GM21381 (cell line): ENCODE data around the gene PPP1R3G.
A peak's percentile ranks its signal among the peaks of the same experiment; 100 is the strongest.

Experiments
- ATAC-seq: cut with Tn5 transposase; IDR thresholded peaks from one replicate; pipeline ENCODE4 v1.9.1; 2021; ENCODE audit warnings: mild to moderate bottlenecking, moderate library complexity; ENCODE audit not compliant: unreplicated experiment

PPP1R3G gene

GRCh38 chr6:5071216-5071615, 13.9 kb upstream of the PPP1R3G start:
- no peak for ATAC-seq

GRCh38 chr6:5072440-5072839, 12.7 kb upstream of the PPP1R3G start:
- no peak for ATAC-seq

- ATAC-seq = no peak
Observed at GRCh38 chr6:5073992-5074391, 11.1 kb upstream of the PPP1R3G start.

GRCh38 chr6:5076931-5077330, 8.2 kb upstream of the PPP1R3G start:
- ATAC-seq = no peak

GRCh38 chr6:5078121-5078669, 6.9 kb upstream of the PPP1R3G start:
- no peak for ATAC-seq

- no peak for ATAC-seq
Observed at GRCh38 chr6:5079692-5080091, 5.4 kb upstream of the PPP1R3G start.

GRCh38 chr6:5080574-5080973, 4.6 kb upstream of the PPP1R3G start:
- ATAC-seq = no peak

GRCh38 chr6:5081182-5081581, 4.0 kb upstream of the PPP1R3G start:
- ATAC-seq = no peak

GRCh38 chr6:5081955-5082354, 3.2 kb upstream of the PPP1R3G start:
- no peak for ATAC-seq

GRCh38 chr6:5082487-5083306, 2.4 kb upstream of the PPP1R3G start:
- ATAC-seq = no peak

GRCh38 chr6:5083307-5083583, 1.9 kb upstream of the PPP1R3G start:
- ATAC-seq = no peak

GRCh38 chr6:5083813-5084359, 1.3 kb upstream of the PPP1R3G start:
- ATAC-seq = no peak

GRCh38 chr6:5084360-5084780, 771 bp upstream of the PPP1R3G start:
- peak; percentile 37 for ATAC-seq

- no peak for ATAC-seq
Observed at GRCh38 chr6:5085648-5086293, 630 bp downstream of the PPP1R3G start.

GRCh38 chr6:5086294-5086890, 1.3 kb downstream of the PPP1R3G start:
- no peak for ATAC-seq

GRCh38 chr6:5087389-5087788, 2.2 kb downstream of the PPP1R3G start:
- no peak for ATAC-seq

- ATAC-seq = no peak
Observed at GRCh38 chr6:5088780-5089179, 3.6 kb downstream of the PPP1R3G start.

- no peak for ATAC-seq
Observed at GRCh38 chr6:5089481-5090438, 4.6 kb downstream of the PPP1R3G start.

GRCh38 chr6:5090603-5091002, 5.5 kb downstream of the PPP1R3G start:
- ATAC-seq = no peak

- ATAC-seq = no peak
Observed at GRCh38 chr6:5091210-5092069, 6.3 kb downstream of the PPP1R3G start.
